Stomach (tissue), 9 donors: ENCODE results near the gene ARHGEF1. TPM values are rescaled to one million over a fixed set of nuclear protein-coding genes. Genes with fewer than 3 reads are reported as not detected.

ENCODE experiments used
- DNase-seq, 2 donors: peaks; one replicate each; pipeline versions ENCODE4 v3.0.0 to v3.0.0-alpha.2; 2013 to 2019
- H3K27ac ChIP-seq, 5 donors: fragments of 200-600 bp in 4 of 5; sonication (generic) in 4 of 5; one replicate each; pipeline ENCODE4 v1.5.1; 2013 to 2019; ENCODE audit warnings: mild to moderate bottlenecking in 1 of 5, moderate library complexity in 1 of 5
- H3K27me3 ChIP-seq, 3 donors: fragments of 200-600 bp; sonication (generic); one replicate each; pipeline ENCODE4 v1.5.1; 2017 to 2019; ENCODE audit warnings: mixed run types in 1 of 3
- H3K36me3 ChIP-seq, 4 donors: fragments of 200-600 bp; sonication (generic); 1 replicate in 3 of 4; 2 replicates in 1 of 4; pipeline ENCODE4 v1.5.1; 2016 to 2019
- H3K4me1 ChIP-seq, 4 donors: fragments of 200-600 bp; sonication (generic); one replicate each; pipeline ENCODE4 v1.5.1; 2016 to 2019
- H3K4me3 ChIP-seq, 4 donors: fragments of 200-600 bp; sonication (generic) in 3 of 4; one replicate each; pipeline ENCODE4 v1.5.1; 2016 to 2019; ENCODE audit warnings: mild to moderate bottlenecking in 1 of 4
- H3K9me3 ChIP-seq, 4 donors: fragments of 200-600 bp; sonication (generic); one replicate each; pipeline ENCODE4 v1.5.1; 2016 to 2019
- EP300 ChIP-seq: sonication (generic); formaldehyde crosslinking; IDR thresholded peaks from one replicate; pipeline ENCODE4 v1.6.1; 2017; ENCODE audit warnings: antibody characterized with exemption
- POLR2A ChIP-seq, 4 donors: fragments of 450-650 bp; IDR thresholded peaks; one replicate each; pipeline ENCODE4 v1.6.1; 2016; ENCODE audit warnings: antibody characterized with exemption in 4 of 4, control low read depth in 2 of 4, mild to moderate bottlenecking in 1 of 4, moderate library complexity in 1 of 4
- POLR2AphosphoS5 ChIP-seq, 3 donors: sonication (generic); formaldehyde crosslinking; IDR thresholded peaks; one replicate each; pipeline ENCODE4 v1.6.1; 2016; ENCODE audit warnings: antibody characterized with exemption in 3 of 3
- WGBS, 5 donors: extraction: QIAGEN DNeasy Blood & Tissue Kit in 3 of 5; methylation state at CpG; one replicate each; pipeline versions ENCODE4 v1.1.5 to v1.1.7; 2013 to 2018; 5-methylcytosine and 5-hydroxymethylcytosine counted together
- intact Hi-C: fragments of 100-400 bp; cut with DNase I; formaldehyde crosslinking; loops from one replicate; pipeline ENCODE4 v1.15.1; 2023; ENCODE audit warnings: low total_unique reads
- polyA plus RNA-seq, 3 donors: library from polyadenylated mRNA; stranded (reverse); fragments of 200-250 nt; gene quantifications; one replicate each; pipeline ENCODE4 v1.2.3, GENCODE V29; 2013
- total RNA-seq, 5 donors: library from RNA; depleted of rRNA; stranded (reverse); fragments of >200 nt; gene quantifications; one replicate each; pipeline versions ENCODE4 v1.1.0 to v1.2.3, GENCODE V29; 2014 to 2016
- TF ChIP-seq, protein P1 (sequence below), 7 experiments: fragments of 450-650 bp in 4 of 7; fragments of 200-600 bp in 3 of 7; sonication (generic) in 3 of 7; IDR thresholded peaks; one replicate each; pipeline ENCODE4 v1.5.1; 2016 to 2019; ENCODE audit warnings: antibody characterized with exemption in 7 of 7, control low read depth in 2 of 7, mild to moderate bottlenecking in 1 of 7
- donor health status: healthy with polysubstance abuse.
- donor health status: Bipolar disorder and iron deficiency.
- donor health status: healthy.

Gene ARHGEF1
- total and polyA plus RNA-seq, 8 donors: 40.8 to 329 (median 143) TPM

- no peak for DNase-seq
- intact Hi-C loops: no loop called here
- 73 to 84% (median 81%) methylated on average over 11 of the region's 11 CpGs for WGBS, 5 donors
- no peak overlapping the region for H3K4me3 ChIP-seq
- TF ChIP-seq POLR2A (IDR thresholded peaks at IDR 0.05) (no peak), EP300 (no peak), POLR2AphosphoS5 (IDR thresholded peaks at IDR 0.05) (no peak)
- TF ChIP-seq, protein P1, sequence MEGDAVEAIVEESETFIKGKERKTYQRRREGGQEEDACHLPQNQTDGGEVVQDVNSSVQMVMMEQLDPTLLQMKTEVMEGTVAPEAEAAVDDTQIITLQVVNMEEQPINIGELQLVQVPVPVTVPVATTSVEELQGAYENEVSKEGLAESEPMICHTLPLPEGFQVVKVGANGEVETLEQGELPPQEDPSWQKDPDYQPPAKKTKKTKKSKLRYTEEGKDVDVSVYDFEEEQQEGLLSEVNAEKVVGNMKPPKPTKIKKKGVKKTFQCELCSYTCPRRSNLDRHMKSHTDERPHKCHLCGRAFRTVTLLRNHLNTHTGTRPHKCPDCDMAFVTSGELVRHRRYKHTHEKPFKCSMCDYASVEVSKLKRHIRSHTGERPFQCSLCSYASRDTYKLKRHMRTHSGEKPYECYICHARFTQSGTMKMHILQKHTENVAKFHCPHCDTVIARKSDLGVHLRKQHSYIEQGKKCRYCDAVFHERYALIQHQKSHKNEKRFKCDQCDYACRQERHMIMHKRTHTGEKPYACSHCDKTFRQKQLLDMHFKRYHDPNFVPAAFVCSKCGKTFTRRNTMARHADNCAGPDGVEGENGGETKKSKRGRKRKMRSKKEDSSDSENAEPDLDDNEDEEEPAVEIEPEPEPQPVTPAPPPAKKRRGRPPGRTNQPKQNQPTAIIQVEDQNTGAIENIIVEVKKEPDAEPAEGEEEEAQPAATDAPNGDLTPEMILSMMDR (IDR thresholded peaks at IDR 0.05): no peak
- no peak overlapping the region for H3K27ac ChIP-seq
- peaks cover 8 to 39% (median 33%) of the 10 kb centered on the region in 4 donors for H3K4me1 ChIP-seq
- H3K36me3 ChIP-seq: peaks cover 22 to 50% (median 41%) of the 10 kb centered on the region in 4 donors
- no peaks in the 10 kb centered on the region for H3K9me3 ChIP-seq
- H3K27me3 ChIP-seq: peaks cover 7 to 41% (median 30%) of the 10 kb centered on the region in 3 donors
These were observed 25.9 kb downstream of the ARHGEF1 start for GRCh38 chr19:41908724-41909464.

DNA sequence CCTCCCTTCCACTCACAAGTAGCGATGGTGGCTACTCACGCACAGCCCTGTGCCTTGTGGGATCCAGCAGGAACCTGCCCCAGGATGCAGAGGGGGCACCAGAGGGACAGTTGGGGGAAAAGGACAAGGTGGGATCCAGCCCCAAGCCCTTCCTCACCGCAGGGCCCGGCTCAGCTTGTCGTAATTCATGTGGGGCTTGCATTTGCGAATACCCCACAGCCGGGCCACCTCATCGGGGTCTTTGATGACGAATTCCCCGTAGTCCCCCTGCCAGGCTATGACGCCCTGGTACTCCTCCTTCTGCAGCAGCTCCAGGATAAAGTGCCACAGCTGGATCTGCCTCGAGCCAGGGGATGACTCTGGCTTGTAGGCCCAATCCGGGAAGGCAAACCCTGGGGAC, 26.7 kb downstream of the ARHGEF1 start:
- H3K9me3 ChIP-seq: no peaks in the 10 kb centered on the region
- H3K36me3 ChIP-seq: peaks cover 17 to 42% (median 33%) of the 10 kb centered on the region in 4 donors
- intact Hi-C loops: no loop called here
- H3K27me3 ChIP-seq: peaks cover 7 to 48% (median 35%) of the 10 kb centered on the region in 3 donors
- H3K4me3 ChIP-seq: no peak overlapping the region
- TF ChIP-seq EP300 (no peak), POLR2A (IDR thresholded peaks at IDR 0.05) (no peak), POLR2AphosphoS5 (IDR thresholded peaks at IDR 0.05) (no peak)
- TF ChIP-seq, protein P1 (IDR thresholded peaks at IDR 0.05): no peak
- WGBS, 5 donors: 53 to 77% (median 64%) methylated on average over 13 of the region's 13 CpGs
- no peak overlapping the region for H3K27ac ChIP-seq
- no peak for DNase-seq
- H3K4me1 ChIP-seq: peaks cover 5 to 35% (median 28%) of the 10 kb centered on the region in 4 donors

DNA sequence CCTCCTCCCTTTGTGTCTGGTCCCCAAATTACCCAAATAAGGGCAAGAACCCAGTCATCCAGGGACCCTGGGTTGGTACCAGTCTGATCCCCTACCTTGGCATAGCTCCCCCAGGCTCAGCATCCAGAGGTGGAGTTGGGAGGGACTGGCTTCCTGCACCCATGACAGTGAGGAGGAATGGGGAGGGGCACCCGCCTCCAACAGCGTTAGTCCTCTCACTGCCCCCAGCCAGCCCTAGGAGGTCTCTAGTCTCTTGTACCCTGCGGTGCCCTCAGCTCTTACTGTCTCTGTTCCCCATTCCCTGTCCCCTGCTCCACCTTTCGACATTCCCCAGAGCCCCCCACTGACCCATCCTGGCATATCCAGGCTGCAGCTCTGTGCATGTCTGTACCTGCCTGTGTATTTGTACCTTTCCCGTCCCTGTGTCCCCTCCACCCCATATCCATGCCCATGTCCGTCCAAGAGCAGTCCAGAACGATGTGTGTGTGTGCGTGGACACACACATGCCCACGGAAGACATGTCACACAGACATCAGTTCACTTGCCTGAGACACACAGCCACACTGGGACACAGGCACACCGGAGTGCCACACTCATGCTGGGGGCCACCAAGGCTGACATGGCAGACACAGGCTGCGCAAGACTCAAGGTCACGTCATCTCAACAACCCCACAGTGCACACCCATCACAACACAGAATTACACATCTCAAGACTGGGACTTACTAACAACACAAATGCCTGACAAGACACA, 27.4 kb downstream of the ARHGEF1 start:
- Histone ChIP-seq H3K9me3 (no peaks in the 10 kb centered on the region), H3K4me3 (no peak overlapping the region), H3K4me1 (peaks cover 5 to 34% (median 27%) of the 10 kb centered on the region in 4 donors), H3K36me3 (peaks cover 13 to 35% (median 26%) of the 10 kb centered on the region in 4 donors), H3K27me3 (peaks cover 7 to 55% (median 42%) of the 10 kb centered on the region in 3 donors), H3K27ac (no peak overlapping the region)
- intact Hi-C loops: no loop called here
- DNase-seq: no peak
- TF ChIP-seq POLR2A (IDR thresholded peaks at IDR 0.05): no peak
- TF ChIP-seq EP300: no peak
- TF ChIP-seq, protein P1 (IDR thresholded peaks at IDR 0.05): no peak
- no peak for TF ChIP-seq POLR2AphosphoS5 (IDR thresholded peaks at IDR 0.05)
- 44 to 56% (median 49%) methylated on average over 11 to 12 of the region's 12 CpGs for WGBS, 5 donors

GRCh38 chr19:41910992-41911888, 28.3 kb downstream of the ARHGEF1 start:
- H3K4me3 ChIP-seq: no peak overlapping the region
- no peaks in the 10 kb centered on the region for H3K9me3 ChIP-seq
- no peak overlapping the region for H3K27ac ChIP-seq
- intact Hi-C loops: no loop called here
- no peak for DNase-seq
- H3K36me3 ChIP-seq: peaks cover 4 to 27% (median 18%) of the 10 kb centered on the region in 4 donors
- 42 to 66% (median 49%) methylated on average over 12 to 13 of the region's 13 CpGs for whole genome bisulfite sequencing, 5 donors
- peaks cover 7 to 63% (median 49%) of the 10 kb centered on the region in 3 donors for H3K27me3 ChIP-seq
- H3K4me1 ChIP-seq: peaks cover 5 to 31% (median 25%) of the 10 kb centered on the region in 4 donors
- TF ChIP-seq EP300 (no peak), POLR2A (IDR thresholded peaks at IDR 0.05) (no peak), POLR2AphosphoS5 (IDR thresholded peaks at IDR 0.05) (no peak)
- TF ChIP-seq, protein P1 (IDR thresholded peaks at IDR 0.05): no peak
